CD4-positive, alpha-beta T cell (primary cell): ENCODE measurements around the gene FNDC1. TPM values are rescaled to one million over a fixed set of nuclear protein-coding genes. Genes with fewer than 3 reads are reported as not detected.

ENCODE experiments used
- ATAC-seq: fragments of 200-7000 bp; cut with Tn5 transposase; one replicate; pipeline ENCODE4 v1.10.0; 2022; ENCODE audit warnings: mild to moderate bottlenecking; ENCODE audit not compliant: poor library complexity
- CTCF ChIA-PET: fragments of 350-600 bp; sonication (Branson Sonifier 250); formaldehyde crosslinking; loops from one replicate; lab custom pipeline; 2021; ENCODE audit warnings: antibody characterized with exemption, inconsistent platforms; lab: Charles Lee
- POLR2A ChIA-PET: fragments of 350-600 bp; sonication (Branson Sonifier 250); formaldehyde crosslinking; loops from one replicate; lab custom pipeline; 2021; ENCODE audit warnings: antibody characterized with exemption, inconsistent platforms; lab: Charles Lee
- DNase-seq, 14 experiments: peaks; one replicate each; pipeline ENCODE4 v3.0.0-alpha.2; 2013 to 2020; ENCODE audit warnings: mixed read lengths in 2 of 14
- H3K27ac ChIP-seq, 2 donors: one replicate each; pipeline versions ENCODE4 v1.5.1 to v1.7.0; 2013; ENCODE audit warnings: low read length in 2 of 2, low read depth in 1 of 2, mild to moderate bottlenecking in 1 of 2
- H3K27me3 ChIP-seq, 2 experiments: 1 replicate in 1 of 2; 2 replicates in 1 of 2; pipeline versions ENCODE4 v1.6.1 to v1.7.0; 2013; ENCODE audit warnings: low read length in 2 of 2, control low read depth in 1 of 2, mild to moderate bottlenecking in 1 of 2, moderate library complexity in 1 of 2; ENCODE audit not compliant: insufficient read depth in 2 of 2, control insufficient read depth in 1 of 2
- H3K36me3 ChIP-seq: one replicate; pipeline ENCODE4 v1.6.1; 2013; ENCODE audit warnings: low read length, control low read depth; ENCODE audit not compliant: insufficient read depth
- H3K4me1 ChIP-seq: one replicate; pipeline ENCODE4 v1.6.1; 2013; ENCODE audit warnings: low read length, control low read depth; ENCODE audit not compliant: insufficient read depth
- H3K4me3 ChIP-seq: one replicate; pipeline ENCODE4 v1.5.1; 2013; ENCODE audit warnings: mild to moderate bottlenecking, low read length, moderate library complexity
- H3K9me3 ChIP-seq, 2 experiments: 1 replicate in 1 of 2; 2 replicates in 1 of 2; pipeline versions ENCODE4 v1.6.1 to v1.7.0; 2013; ENCODE audit warnings: low read length in 2 of 2, mild to moderate bottlenecking in 2 of 2, control low read depth in 1 of 2, moderate library complexity in 1 of 2; ENCODE audit not compliant: control insufficient read depth in 1 of 2, insufficient read depth in 1 of 2
- H3K27ac Mint-ChIP-seq: one replicate; pipeline ENCODE4 v1.8.0; 2020; ENCODE audit warnings: mixed read lengths
- H3K27me3 Mint-ChIP-seq: one replicate; pipeline ENCODE4 v1.8.0; 2021; ENCODE audit warnings: mixed read lengths
- H3K36me3 Mint-ChIP-seq: one replicate; pipeline ENCODE4 v1.8.0; 2021; ENCODE audit warnings: low read depth, mixed read lengths
- H3K4me1 Mint-ChIP-seq: one replicate; pipeline ENCODE4 v1.8.0; 2021; ENCODE audit warnings: low read depth, mixed read lengths
- H3K4me3 Mint-ChIP-seq: one replicate; pipeline ENCODE4 v1.8.0; 2020; ENCODE audit warnings: mild to moderate bottlenecking, mixed read lengths
- H3K9me3 Mint-ChIP-seq: one replicate; pipeline ENCODE4 v1.8.0; 2020; ENCODE audit warnings: mixed read lengths
- CTCF ChIP-seq: fragments of 200-600 bp; IDR thresholded peaks from one replicate; pipeline ENCODE4 v1.8.0; 2022; ENCODE audit warnings: antibody characterized with exemption, mild to moderate bottlenecking
- intact Hi-C, 2 experiments: fragments of 100-400 bp; cut with DNase I in 1 of 2; cut with micrococcal nuclease in 1 of 2; formaldehyde crosslinking; loops; one replicate each; pipeline versions ENCODE4 v1.15.1 to v1.9.0; 2023 to 2025; cut with DNase I, micrococcal nuclease
- total RNA-seq, 174 experiments: library from RNA in 2 of 174; stranded (reverse) in 2 of 174; gene quantifications; one replicate each; pipeline ENCODE4 v1.2.3 and lab custom pipeline; 2021 to 2026

FNDC1 gene
- total RNA-seq, 2 experiments from 2014 or later, result not detected

GRCh38 chr6:159312206-159312605 lies 143.0 kb downstream of the FNDC1 start:
- POLR2A ChIA-PET, result no interaction called here
- no peaks in the 10 kb centered on the region for H3K4me1 Mint-ChIP-seq

GRCh38 chr6:159313018-159313417 lies 143.8 kb downstream of the FNDC1 start:
- Histone ChIP-seq H3K9me3 (no peaks in the 10 kb centered on the region), H3K4me3 (no peak overlapping the region), H3K4me1 (no peaks in the 10 kb centered on the region), H3K27me3 (peaks cover 0 to 1% of the 10 kb centered on the region in 2 experiments), H3K27ac (no peak overlapping the region), H3K36me3 (no peaks in the 10 kb centered on the region)
- Mint-ChIP-seq H3K9me3 (no peaks in the 10 kb centered on the region), H3K4me1 (no peaks in the 10 kb centered on the region), H3K4me3 (no peak overlapping the region), H3K27ac (no peak overlapping the region), H3K36me3 (no peaks in the 10 kb centered on the region), H3K27me3 (peaks cover 13% of the 10 kb centered on the region)
- DNase-seq (no peak), ATAC-seq (no peak)
- TF ChIP-seq CTCF, result no peak
- POLR2A ChIA-PET, result no interaction called here
- intact Hi-C loops, result no loop called here
- CTCF ChIA-PET, result no interaction called here

More at GRCh38 chr6:159312206-159312605, 143.0 kb downstream of the FNDC1 start:
- Mint-ChIP-seq H3K27ac (no peak overlapping the region), H3K36me3 (no peaks in the 10 kb centered on the region), H3K9me3 (no peaks in the 10 kb centered on the region), H3K27me3 (peaks cover 12% of the 10 kb centered on the region), H3K4me3 (no peak overlapping the region)
- Histone ChIP-seq H3K9me3 (no peaks in the 10 kb centered on the region), H3K27ac (no peak overlapping the region), H3K4me1 (no peaks in the 10 kb centered on the region), H3K36me3 (no peaks in the 10 kb centered on the region), H3K27me3 (no peaks in the 10 kb centered on the region), H3K4me3 (no peak overlapping the region)
- DNase-seq (no peak), ATAC-seq (no peak)
- intact Hi-C loops, result no loop called here
- no peak for TF ChIP-seq CTCF
- CTCF ChIA-PET, result no interaction called here

GRCh38 chr6:159315562-159315961 lies 146.4 kb downstream of the FNDC1 start:
- Histone ChIP-seq H3K27ac (no peak overlapping the region), H3K4me1 (no peaks in the 10 kb centered on the region), H3K27me3 (peaks cover 0 to 2% of the 10 kb centered on the region in 2 experiments), H3K4me3 (no peak overlapping the region), H3K9me3 (no peaks in the 10 kb centered on the region), H3K36me3 (no peaks in the 10 kb centered on the region)
- DNase-seq (no peak), ATAC-seq (no peak)
- ChIA-PET POLR2A (no interaction called here), CTCF (no interaction called here)
- H3K9me3 Mint-ChIP-seq, result no peaks in the 10 kb centered on the region
- intact Hi-C loops, result no loop called here
- peaks cover 13% of the 10 kb centered on the region for H3K27me3 Mint-ChIP-seq
- no peak overlapping the region for H3K27ac Mint-ChIP-seq
- no peaks in the 10 kb centered on the region for H3K4me1 Mint-ChIP-seq
- no peak overlapping the region for H3K4me3 Mint-ChIP-seq
- no peaks in the 10 kb centered on the region for H3K36me3 Mint-ChIP-seq
- TF ChIP-seq CTCF, result no peak
